ENCODE measurements around the gene SNX27.

SNX27 gene

DNA sequence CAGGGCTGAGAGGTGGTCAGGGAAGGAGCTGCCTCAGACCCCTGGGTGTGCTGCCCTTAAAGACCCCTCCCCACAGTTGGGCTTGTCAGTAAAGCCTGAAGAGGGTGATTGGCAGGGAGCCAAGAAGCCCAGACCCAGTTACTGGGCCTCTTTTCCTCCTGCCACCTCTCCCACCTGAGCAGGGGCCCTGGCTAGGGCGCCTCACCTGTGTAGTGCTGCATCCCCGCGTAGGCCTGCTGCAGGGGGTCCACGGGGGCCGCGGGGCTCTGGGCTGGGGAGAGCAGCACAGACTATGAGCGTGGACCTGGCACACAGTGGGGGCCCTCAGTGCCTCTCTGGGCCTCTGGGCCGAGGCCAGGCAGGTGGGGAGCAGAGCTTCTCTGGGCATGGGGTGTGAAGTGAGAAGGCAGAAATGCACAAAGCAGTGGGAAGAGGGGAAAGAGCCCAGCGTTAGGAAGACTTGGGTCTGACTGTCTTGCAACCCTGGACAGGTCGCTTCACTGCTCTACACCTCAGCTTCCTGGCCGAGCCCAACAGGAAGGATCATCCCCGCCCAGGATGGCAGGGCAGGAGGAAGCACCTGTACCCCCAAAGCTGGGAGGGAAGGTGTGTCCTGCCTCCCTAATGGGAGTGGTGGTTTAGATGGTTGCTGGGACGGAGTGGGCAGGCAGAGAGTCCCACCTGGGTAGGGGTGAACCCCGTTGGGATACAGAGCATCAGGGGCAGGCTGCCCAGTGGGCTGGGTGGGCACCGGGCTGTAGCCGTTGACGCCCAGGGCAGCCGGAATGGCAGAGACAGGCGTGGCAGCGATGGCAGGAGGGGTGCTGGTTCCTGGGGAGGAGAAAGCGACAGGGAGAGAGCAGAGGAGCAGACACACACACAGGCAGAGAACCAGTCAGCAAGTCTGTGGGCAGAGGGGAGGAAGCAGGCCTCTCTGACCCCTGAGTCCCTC lies 94.9 kb downstream of the SNX27 start:
- no peak for DNase-seq

DNA sequence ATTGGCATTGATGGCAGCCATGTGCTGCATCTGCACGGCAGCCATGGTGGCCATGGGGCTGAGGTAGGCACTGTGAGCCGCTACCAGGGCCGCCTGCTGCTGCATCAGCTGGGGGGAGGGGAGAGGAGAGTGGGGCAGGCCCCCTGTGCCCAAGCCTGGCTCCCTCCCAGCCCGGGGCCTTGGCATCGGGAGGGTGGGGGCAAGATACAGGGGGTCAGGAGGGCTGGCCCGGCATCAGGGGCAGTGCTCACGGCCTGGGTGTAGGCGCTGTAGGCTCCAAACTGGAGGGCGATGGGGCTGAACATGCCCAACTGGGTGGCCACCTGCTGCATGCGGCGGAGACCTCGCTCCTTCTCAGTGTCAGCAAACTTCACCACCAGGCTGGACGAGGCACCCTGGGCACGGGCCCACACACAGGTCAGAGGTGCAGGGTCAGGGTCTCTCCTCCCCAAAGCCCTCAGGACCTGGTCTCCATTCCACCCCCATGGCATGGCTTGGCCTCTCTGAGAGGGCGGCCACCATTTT lies 95.8 kb downstream of the SNX27 start:
- DNase-seq, result no peak

GRCh38 chr1:151708891-151709290 lies 97.0 kb downstream of the SNX27 start:
- DNase-seq, result no peak

- DNase-seq, result peak; percentile 68
Measured at GRCh38 chr1:151710187-151710840, 98.5 kb downstream of the SNX27 start.

GRCh38 chr1:151711044-151711800 lies 99.4 kb downstream of the SNX27 start:
- DNase-seq, result no peak

DNA sequence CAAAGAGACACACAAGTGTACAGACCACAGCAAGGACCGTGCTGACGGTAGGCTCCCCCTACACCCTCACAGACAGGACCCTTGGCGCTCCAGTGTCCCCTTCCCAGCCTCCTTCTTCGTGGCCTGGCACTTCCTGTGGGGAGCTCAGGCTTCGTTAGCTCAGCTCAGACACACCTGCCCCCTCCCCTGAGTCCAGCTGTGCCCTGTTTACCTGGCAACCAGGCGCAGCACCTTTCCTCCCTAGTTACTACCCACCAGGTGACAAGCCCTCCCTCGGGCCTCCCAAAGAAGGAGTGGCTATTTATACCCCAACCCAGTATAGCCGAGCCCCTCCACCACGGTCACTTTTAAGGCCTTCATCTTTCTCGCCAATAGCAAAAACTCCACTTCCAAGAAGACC lies 100.1 kb downstream of the SNX27 start:
- no peak for DNase-seq

GRCh38 chr1:151713044-151713443 lies 101.2 kb downstream of the SNX27 start:
- DNase-seq, result no peak

DNA sequence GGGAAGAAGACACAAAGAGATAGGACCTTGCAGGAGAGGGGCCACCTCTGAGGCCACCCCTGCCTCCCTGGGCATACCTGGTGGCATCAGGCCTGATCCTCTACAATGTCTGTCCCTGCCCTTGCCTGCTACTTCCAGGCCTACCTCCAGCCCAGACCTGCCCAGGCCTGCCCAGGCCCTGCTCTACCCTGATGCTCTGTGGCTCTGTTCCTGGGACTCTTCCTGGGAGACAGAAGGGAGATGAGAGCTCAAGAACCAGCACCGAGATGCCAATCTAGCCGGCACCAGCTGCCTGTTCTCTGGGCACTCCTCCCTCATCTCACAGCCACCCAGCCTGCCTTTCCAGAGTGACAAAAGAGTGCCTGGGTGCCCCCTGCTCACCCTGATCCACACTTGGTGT lies 102.0 kb downstream of the SNX27 start:
- no peak for DNase-seq

- DNase-seq, result no peak
Measured at GRCh38 chr1:151714820-151715725, 103.2 kb downstream of the SNX27 start.

GRCh38 chr1:151715726-151716404 lies 104.0 kb downstream of the SNX27 start:
- no peak for DNase-seq

DNA sequence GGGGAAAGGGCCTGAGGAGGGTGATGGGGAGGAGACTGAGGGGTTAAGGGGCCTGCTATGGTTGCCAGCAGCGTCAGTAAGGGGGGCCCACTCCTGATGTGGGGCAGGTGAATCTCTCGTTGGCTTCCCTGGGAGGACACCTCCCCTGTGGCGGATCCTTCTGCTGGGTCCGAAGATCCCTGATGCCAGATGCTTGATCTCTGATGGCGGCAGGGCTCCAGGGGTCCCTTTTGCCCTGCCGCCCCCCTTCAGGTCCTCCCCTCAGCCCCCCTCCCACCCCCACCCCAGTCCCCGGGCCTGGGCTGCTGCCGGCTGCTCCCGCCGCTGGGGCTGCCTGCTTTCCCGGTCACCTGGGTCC lies 104.5 kb downstream of the SNX27 start:
- DNase-seq, result no peak

GRCh38 chr1:151716771-151717631 lies 105.2 kb downstream of the SNX27 start, which contains the start of gene CELF3:
CELF3 (minus strand) TSS chr1:151716803; CDS start chr1:151716020, 783 bp downstream.
- peak; percentile 37 for DNase-seq

GRCh38 chr1:151718011-151718431 lies 106.2 kb downstream of the SNX27 start:
- DNase-seq, result no peak

- DNase-seq, result no peak
Measured at GRCh38 chr1:151718666-151719065, 106.8 kb downstream of the SNX27 start.

DNA sequence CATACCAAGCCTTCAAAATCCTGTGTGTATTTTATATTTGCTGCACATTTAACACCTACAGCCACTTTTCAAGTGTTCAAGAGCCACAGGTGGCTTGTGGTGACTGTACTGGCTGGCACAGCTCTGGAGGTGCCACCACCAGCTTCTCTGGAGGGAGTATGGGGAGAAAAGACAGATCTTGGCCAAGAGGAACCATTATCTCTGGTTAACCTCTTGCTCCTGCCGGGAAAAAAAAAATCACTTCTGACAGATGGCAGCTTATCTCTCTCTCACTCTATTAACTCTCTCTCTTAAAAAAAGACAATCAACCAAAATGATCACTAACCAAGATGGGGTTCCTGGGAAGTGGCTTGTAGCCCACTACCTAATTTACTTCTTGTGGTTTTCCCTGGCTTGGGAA lies 108.3 kb downstream of the SNX27 start:
- no peak for DNase-seq

GRCh38 chr1:151720554-151720953 lies 108.7 kb downstream of the SNX27 start:
- no peak for DNase-seq

- DNase-seq, result peak; percentile 41
Measured at GRCh38 chr1:151720974-151721787, 109.3 kb downstream of the SNX27 start, which contains the start of gene RIIAD1. RIIAD1 (plus strand) TSS chr1:151721522; CDS start chr1:151721537, 15 bp downstream.

- DNase-seq, result no peak
Measured at GRCh38 chr1:151721788-151722510, 110.1 kb downstream of the SNX27 start.
